Stimulated activated CD4-positive, alpha-beta T cell treated with anti-CD3 and anti-CD28 coated beads, Interleukin-1b, Interleukin-23, amount 100 ng/mL, for 48 hours (primary cell): Measurements from ENCODE around the gene DLG3.

Source experiments
- DNase-seq: peaks from one replicate; pipeline ENCODE4 v3.0.0-alpha.2; 2020

Gene DLG3

GRCh38 chrX:70437921-70438665 lies 6.5 kb upstream of the DLG3 start:
- no peak for DNase-seq

- no peak for DNase-seq
Observed at GRCh38 chrX:70439016-70439415, 5.6 kb upstream of the DLG3 start.

- DNase-seq: no peak
Observed at GRCh38 chrX:70442224-70442623, 2.4 kb upstream of the DLG3 start.

- DNase-seq: no peak
Observed at GRCh38 chrX:70444946-70445656, 466 bp downstream of the DLG3 start.

GRCh38 chrX:70445951-70446350 lies 1.3 kb downstream of the DLG3 start:
- DNase-seq: no peak

GRCh38 chrX:70446380-70447350 lies 2.0 kb downstream of the DLG3 start:
- DNase-seq: no peak

GRCh38 chrX:70449457-70449966 lies 4.9 kb downstream of the DLG3 start:
- DNase-seq: no peak

GRCh38 chrX:70452143-70452733 lies 7.6 kb downstream of the DLG3 start:
- peak; percentile 43 for DNase-seq

GRCh38 chrX:70453024-70453618 lies 8.5 kb downstream of the DLG3 start:
- no peak for DNase-seq

- DNase-seq: peak; percentile 65
Observed at GRCh38 chrX:70454441-70455365, 10.1 kb downstream of the DLG3 start.

- no peak for DNase-seq
Observed at GRCh38 chrX:70455366-70456202, 10.9 kb downstream of the DLG3 start.

- DNase-seq: no peak
Observed at GRCh38 chrX:70456256-70456655, 11.6 kb downstream of the DLG3 start.

GRCh38 chrX:70461026-70461425 lies 16.4 kb downstream of the DLG3 start:
- DNase-seq: no peak

- DNase-seq: no peak
Observed at GRCh38 chrX:70464051-70464450, 19.4 kb downstream of the DLG3 start.

GRCh38 chrX:70466968-70467367 lies 22.3 kb downstream of the DLG3 start:
- no peak for DNase-seq

GRCh38 chrX:70468709-70469108 lies 24.1 kb downstream of the DLG3 start:
- DNase-seq: no peak

GRCh38 chrX:70470850-70471289 lies 26.2 kb downstream of the DLG3 start:
- DNase-seq: no peak

GRCh38 chrX:70476166-70476933 lies 31.7 kb downstream of the DLG3 start:
- no peak for DNase-seq
